HFF-Myc (cell line): ENCODE measurements around the gene ARID5B.

Source experiments
- DNase-seq: peaks from one replicate; pipeline ENCODE4 v3.0.0-alpha.2; 2011; ENCODE audit warnings: low read depth; ENCODE audit errors: extremely low read depth
- H3K4me3 ChIP-seq: replicated peaks from 2 replicates; pipeline ENCODE4 v1.5.1; 2011; ENCODE audit warnings: low read depth, mild to moderate bottlenecking, control low read depth, low read length
- TF ChIP-seq, protein P1 (sequence below): IDR thresholded peaks from 2 replicates; pipeline ENCODE4 v1.5.1; 2012; ENCODE audit warnings: mild to moderate bottlenecking, low read depth, low read length, control low read depth; ENCODE audit errors: missing control alignments

The ARID5B gene

GRCh38 chr10:62075912-62076311 is 174.4 kb downstream of the ARID5B start:
- H3K4me3 ChIP-seq = no peak overlapping the region
- DNase-seq = no peak
- TF ChIP-seq, protein P1, sequence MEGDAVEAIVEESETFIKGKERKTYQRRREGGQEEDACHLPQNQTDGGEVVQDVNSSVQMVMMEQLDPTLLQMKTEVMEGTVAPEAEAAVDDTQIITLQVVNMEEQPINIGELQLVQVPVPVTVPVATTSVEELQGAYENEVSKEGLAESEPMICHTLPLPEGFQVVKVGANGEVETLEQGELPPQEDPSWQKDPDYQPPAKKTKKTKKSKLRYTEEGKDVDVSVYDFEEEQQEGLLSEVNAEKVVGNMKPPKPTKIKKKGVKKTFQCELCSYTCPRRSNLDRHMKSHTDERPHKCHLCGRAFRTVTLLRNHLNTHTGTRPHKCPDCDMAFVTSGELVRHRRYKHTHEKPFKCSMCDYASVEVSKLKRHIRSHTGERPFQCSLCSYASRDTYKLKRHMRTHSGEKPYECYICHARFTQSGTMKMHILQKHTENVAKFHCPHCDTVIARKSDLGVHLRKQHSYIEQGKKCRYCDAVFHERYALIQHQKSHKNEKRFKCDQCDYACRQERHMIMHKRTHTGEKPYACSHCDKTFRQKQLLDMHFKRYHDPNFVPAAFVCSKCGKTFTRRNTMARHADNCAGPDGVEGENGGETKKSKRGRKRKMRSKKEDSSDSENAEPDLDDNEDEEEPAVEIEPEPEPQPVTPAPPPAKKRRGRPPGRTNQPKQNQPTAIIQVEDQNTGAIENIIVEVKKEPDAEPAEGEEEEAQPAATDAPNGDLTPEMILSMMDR = no peak

DNA sequence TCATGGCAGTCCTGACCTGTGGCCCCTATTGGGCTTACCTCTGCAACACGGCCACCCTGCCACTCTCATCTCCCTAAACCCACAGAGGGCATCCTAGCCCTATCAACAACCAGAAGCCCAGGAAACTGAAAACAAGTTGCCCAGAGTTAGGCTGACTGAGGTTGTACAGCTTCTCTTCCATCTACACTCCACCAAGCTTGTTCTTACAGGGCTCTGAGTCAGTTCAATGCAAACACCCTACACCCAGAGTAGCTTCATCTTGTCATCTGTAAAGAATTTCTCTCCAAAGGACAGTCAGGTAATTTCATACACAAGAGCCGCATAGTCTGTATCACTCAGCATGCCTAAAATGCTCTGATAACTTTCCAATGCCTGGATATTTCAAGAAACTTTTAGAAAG is 175.4 kb downstream of the ARID5B start:
- no peak overlapping the region for H3K4me3 ChIP-seq
- DNase-seq = no peak
- TF ChIP-seq, protein P1 = no peak

DNA sequence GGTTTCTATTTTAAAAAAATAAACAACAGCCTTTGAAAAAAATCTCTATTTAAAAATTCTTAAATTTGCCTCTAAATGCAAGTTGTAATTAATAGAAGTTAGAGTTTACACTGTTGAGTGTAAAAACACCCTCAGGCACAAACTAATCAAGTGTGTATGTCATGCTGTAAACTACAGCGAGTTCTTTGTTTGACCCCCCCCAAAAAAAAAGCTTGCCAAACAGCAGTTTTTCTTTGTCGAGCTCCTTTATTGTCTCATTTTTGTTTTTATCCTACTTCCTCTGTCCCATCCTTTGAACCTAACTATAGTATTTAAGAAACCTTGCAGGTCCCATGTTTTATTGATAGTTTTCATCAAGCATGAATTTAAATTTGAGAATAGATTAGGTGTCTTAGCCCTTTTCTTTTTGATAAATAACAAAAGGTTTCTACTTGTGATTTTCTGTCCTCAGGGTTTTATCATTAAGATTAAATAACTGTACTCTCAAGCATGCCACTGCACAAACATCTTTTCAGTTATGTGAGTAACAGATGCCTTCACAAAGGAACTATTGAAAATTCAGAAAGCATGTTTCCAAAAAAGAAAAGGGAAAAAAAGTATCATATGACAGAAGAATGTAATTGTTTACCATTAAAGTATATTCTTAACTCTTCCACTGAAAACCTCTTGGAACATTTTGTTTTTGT is 176.0 kb downstream of the ARID5B start:
- TF ChIP-seq, protein P1 = no peak
- DNase-seq = no peak
- no peak overlapping the region for H3K4me3 ChIP-seq

DNA sequence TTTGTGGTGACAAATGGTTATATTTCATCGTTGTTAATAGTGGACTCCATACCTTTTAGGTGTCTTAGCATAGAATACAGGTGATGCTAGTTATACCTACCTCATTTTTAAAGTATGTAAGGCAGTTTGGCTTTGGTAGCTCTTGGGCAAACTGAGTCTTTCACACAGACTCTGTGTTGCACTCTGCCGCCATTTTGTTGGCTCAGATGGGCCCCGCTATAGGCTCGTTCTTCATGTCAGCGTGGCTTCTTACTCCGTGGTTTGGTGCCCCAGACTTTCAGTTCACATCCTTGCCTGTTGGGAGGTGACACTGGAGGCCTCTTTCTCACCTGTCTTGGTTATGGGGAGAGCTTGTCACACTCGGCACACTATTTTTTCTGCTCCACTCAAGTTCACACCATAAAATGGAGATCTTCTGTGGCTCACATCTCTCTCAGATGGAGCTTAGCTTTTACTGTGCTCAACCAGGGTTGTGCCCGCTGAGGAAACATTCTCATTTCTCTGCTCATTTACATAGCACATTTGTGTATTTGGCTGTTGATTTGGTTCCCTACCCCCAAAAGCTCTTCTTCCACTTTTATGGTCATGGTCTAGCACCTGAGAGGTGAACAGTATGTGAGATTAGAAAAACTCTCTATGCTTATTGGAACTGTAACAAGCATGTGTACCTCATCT is 178.5 kb downstream of the ARID5B start:
- no peak for DNase-seq
- no peak overlapping the region for H3K4me3 ChIP-seq
- TF ChIP-seq, protein P1 = no peak

DNA sequence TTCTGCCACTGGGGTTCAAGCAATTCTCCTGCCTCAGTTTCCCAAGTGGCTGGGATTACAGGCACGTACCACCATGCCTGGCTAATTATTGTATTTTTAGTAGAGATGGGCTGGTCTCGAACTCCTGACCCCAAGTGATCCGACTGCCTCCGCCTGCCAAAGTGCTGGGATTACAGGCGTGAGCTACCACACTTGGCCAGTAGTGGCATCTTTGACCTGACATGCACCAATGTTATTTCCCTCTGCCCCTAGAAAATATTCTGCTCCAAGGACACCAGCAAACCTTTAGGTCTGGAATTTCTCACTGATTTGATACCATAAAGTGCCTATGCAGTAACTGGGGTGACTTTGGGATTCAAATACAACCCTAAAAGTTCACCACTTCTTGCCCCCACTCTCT is 179.4 kb downstream of the ARID5B start:
- H3K4me3 ChIP-seq = no peak overlapping the region
- no peak for DNase-seq
- TF ChIP-seq, protein P1 = no peak

- H3K4me3 ChIP-seq = no peak overlapping the region
- no peak for DNase-seq
Observed at GRCh38 chr10:62081341-62082270, 180.1 kb downstream of the ARID5B start.

More at GRCh38 chr10:62081341-62082270, 180.1 kb downstream of the ARID5B start:
- TF ChIP-seq, protein P1 = no peak
